IMR-90 (cell line): ENCODE measurements around the gene PRPF40A.

ENCODE experiments used
- CEBPB ChIP-seq: IDR thresholded peaks from 2 replicates; pipeline ENCODE4 v1.6.1; 2012; ENCODE audit warnings: low read depth, low read length, improper control_type of control experiment
- CTCF ChIP-seq: conservative IDR thresholded peaks from 2 replicates; pipeline ENCODE4 v1.5.1; 2012; ENCODE audit warnings: mild to moderate bottlenecking, low read depth, low read length, improper control_type of control experiment
- FOS ChIP-seq: fragments of 150-350 bp; IDR thresholded peaks from 2 replicates; pipeline ENCODE4 v1.6.1; 2016; ENCODE audit warnings: low read depth, low read length
- MAFK ChIP-seq: IDR thresholded peaks from 2 replicates; pipeline ENCODE4 v1.6.1; 2012; ENCODE audit warnings: low read depth, low read length, improper control_type of control experiment
- MXI1 ChIP-seq: IDR thresholded peaks from 2 replicates; pipeline ENCODE4 v1.6.1; 2012; ENCODE audit warnings: low read depth, mild to moderate bottlenecking, low read length, moderate library complexity, borderline replicate concordance
- POLR2A ChIP-seq: IDR thresholded peaks from 2 replicates; pipeline ENCODE4 v1.6.1; 2012; ENCODE audit warnings: mild to moderate bottlenecking, low read depth, low read length
- RFX5 ChIP-seq: IDR thresholded peaks from 2 replicates; pipeline ENCODE4 v1.8.0; 2012; ENCODE audit warnings: low read depth, mild to moderate bottlenecking, low read length, moderate library complexity
- SMC3 ChIP-seq: fragments of 150-350 bp; IDR thresholded peaks from 2 replicates; pipeline ENCODE4 v1.6.1; 2016; ENCODE audit warnings: low read depth, mild to moderate bottlenecking, antibody characterized with exemption, low read length, moderate library complexity

- no peak for TF ChIP-seq POLR2A
- no peak for TF ChIP-seq CTCF
- TF ChIP-seq RFX5 = no peak
- TF ChIP-seq CEBPB = no peak
- no peak for TF ChIP-seq FOS
- no peak for TF ChIP-seq MXI1
- no peak for TF ChIP-seq SMC3
- no peak for TF ChIP-seq MAFK
Observed at GRCh38 chr2:152763651-152764050, 46.4 kb upstream of the PRPF40A start.
